Superior temporal gyrus (tissue), 1 donor: Measurements from ENCODE around the gene TUSC7.

Experiments used
- DNase-seq: peaks from one replicate; pipeline ENCODE4 v3.0.0-alpha.2; 2016; ENCODE audit errors: extremely low spot score

Gene TUSC7

DNA sequence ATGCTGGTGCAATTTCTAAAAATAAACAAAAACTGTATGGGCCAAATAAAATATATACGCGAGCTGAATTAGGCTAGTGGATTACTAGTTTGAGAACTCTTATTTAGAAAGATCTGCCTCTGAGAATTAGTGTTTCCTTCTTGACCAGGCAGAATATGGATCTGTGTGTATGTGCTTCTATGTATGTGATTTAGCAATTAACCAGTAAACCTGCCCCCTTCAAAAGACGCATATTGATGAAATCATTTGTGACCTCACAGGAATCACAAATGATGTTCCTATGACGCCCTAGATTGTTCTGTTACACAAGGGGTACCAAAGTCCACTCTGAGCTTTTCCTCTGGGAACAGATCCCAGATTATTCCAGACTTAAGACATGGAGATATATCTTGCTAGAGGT lies at the start of gene TUSC7:
TSS of gene TUSC7 (plus strand) at position 301 of the 400 bp plus-strand sequence.
- DNase-seq: no peak

DNA sequence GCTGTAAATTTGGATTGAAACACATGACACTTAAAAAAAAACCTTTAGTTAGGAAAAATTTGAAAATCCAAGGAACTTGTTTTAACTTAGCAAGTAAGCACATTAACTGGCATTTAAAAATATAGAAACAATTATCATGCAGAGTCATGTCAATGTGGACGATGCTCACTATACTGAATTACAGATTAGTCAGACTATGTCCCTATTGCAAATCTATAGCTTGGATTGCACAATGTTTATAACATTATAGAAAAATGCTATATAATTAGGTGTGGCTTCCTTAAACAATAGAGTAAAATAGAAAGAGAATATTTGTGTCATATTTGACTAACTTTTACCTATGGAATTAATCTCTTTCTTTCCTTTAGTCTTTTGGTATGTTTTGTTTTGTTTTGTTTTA lies 48.4 kb upstream of the TUSC7 start:
- DNase-seq: no peak

DNA sequence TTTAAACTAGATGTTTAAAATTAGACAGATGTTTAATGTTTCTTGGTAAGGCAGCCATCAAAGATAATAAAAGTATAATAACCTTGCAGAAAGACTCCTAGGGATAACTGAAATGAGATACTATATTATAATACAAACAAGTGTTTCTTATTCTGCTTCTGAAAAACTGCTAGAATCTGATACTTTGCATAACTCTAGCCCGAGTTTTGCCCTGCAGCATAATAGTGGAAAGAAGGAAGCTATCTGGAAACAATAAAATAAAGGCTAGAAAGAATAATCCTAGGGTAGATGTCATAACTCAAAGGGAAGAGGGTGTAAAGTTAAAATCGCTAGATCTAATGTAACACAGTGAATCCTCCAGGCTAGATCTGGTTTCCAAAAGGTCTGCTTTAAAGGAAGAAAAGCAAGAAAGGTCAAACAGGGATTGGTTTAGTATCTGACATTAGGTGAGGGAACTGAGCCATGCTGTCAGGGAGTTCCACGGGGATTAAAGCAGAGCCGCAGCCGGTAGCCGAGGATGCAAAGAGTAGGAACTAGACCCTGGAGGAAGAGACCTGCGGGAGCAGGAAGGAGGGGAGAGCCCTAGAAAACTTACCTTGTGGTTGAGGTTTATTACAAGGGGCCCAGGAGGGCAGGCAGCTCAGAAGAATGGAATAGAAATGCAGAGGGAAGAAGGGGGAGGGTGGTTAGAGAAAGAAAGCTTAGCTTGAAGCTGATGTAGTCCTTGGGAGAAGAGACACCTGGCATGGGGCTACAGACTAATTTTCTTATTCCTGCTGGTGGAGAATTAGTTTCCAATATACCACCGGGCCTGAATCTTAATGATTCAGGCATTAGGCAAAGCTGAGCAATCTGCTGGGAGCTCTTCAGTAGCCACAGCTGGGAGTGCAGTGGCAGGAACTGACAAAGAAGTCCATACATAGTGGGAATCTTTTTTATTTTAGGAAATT lies 46.1 kb upstream of the TUSC7 start:
- no peak for DNase-seq

DNA sequence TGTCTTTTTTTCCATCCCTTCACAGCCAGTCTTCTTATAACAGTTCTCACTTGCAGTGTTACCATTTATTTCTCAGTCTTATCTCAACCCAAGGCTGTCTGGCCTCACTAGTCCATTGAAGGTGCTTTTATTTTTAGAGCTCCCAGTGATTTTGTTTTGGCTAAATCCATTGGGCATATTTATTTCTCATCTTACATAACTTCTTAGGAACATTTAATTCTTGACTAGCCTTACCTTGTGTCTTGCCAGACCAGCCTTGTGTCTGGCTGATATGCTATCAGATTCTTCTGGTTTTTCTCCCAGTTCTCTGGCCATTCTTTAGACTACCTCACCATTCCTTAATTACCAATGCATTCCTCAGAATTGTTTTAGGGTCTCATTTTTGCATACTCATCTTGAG lies 42.3 kb upstream of the TUSC7 start:
- DNase-seq: no peak

DNA sequence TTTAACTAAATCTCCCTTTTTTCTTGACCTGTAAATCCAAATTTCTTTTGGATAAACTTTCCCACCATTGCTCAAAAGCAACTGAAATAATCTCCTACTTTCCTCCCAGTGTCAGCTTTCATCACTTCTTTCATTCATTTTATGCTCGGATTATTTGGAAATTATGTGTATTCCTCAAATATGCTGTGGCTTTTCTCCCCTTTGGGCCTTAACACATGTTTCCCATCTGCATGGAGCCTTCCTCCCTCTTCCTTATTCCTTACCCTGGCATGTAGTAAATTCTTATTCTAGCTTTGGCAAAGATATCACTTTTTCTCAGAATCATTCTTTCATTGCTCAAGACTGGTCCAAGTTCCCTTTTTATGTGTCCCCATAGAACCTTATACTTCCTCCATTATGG lies 41.8 kb upstream of the TUSC7 start:
- no peak for DNase-seq

DNA sequence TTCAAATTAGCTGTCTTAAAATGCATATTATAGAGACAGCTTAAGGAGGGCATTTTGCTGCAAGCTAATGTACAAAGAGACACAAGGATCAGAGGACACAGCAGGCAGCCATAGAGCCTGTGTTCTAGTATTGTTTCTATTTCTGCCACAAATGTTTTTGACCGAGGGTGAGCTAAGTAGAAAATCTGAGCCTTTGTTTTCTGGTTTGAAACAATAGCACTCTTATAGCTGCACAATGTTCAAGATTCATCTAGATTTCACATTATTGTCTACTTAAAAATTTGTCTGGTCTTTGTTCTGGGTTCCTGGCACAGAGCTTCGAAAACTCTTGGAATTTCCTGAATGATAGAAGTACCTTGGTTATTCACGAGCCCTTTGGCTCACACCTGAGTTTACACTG lies 40.0 kb upstream of the TUSC7 start:
- peak; percentile 67 for DNase-seq

DNA sequence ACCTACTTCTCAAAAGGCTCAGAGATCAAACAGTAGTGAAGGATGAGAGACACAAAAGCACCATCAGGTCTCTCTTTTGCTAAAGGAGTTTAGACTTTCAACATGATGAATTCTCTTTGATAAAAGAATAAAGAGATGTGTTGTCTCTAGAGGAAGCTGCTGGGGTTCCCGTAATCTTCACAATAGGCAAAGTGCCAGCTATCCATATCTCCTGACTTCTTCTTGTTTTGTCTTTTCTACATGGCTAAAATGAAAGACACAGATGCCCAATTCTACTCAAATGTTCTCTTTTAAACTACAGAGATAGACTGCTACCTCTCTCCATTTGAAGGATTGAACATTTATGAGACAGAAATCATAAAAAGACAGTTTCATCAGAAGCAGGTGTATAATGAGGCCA lies 38.4 kb upstream of the TUSC7 start:
- peak; percentile 38 for DNase-seq

DNA sequence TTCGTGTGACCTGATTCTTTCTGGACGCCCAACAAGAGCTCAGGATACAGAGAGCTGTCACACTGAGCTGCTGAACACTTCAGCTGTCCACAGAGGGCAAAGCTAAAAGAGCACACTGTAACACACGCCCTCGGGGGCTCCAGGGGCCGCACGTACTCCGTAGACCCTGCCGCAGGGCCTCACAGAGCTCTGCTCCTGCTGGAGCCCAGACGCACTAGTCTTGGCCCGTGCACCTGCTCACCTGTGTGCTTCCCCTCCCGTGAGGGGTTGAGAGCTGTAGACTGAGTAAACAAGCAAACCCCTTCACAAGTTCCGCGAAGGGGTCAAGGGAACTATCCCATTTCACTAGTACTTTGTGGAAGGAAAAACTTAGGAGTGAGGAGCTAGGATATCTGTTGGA lies 30.7 kb upstream of the TUSC7 start:
- DNase-seq: no peak

DNA sequence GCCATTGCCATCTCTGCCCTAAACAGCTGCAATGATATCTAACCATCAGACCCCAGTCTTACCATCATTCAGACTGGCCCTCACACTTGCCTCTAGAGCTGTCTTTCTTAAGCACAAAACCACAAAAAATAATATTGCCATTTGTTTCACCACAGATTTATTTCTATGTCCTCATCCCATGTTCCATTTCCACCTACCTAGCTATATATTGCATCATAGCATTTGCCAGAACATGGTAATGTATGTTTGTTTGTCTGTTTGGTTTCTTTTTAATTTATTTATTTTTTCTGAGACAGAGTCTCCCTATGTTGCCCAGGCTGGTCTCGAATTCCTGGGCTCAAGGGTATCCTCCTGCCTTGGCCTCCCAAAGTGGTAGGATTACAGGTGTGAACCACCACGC lies 18.5 kb upstream of the TUSC7 start:
- DNase-seq: no peak

DNA sequence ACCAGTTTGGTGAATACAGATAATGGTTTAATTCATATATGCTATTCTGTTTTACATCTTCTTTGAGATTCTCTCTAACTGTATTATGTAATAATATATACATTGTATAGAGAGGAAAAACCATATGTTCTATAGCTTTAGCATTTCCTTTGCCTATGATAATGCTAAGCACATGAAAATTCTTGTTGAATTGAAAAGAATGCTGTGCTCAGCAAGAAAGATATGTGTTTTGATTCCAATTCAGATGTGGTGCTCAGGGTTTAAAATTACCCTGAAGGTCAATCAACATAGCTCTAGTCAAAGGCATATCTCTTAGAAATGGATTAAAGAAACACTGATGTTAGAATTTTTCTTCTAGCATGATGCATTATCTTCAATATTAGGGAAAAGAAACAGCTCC lies 8.5 kb upstream of the TUSC7 start:
- no peak for DNase-seq

DNA sequence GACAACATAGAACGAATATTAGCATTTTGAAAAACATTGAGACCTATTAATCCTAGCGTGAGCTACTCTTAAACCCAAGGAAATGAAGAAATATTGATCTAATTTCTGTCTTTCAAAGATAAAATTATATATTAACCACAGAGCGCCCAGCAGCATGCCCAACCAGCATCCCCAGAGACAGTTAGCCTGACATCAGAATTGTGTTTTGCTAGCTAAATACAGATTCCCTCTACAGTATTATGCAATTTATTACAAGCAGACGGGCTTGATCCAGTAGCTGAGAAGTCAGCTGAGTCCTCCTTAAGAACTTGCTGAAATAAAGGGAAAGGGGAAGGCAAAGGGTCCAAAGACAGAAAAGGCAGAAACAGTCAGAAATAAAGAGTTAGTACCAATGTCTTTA lies 7.2 kb upstream of the TUSC7 start:
- no peak for DNase-seq

DNA sequence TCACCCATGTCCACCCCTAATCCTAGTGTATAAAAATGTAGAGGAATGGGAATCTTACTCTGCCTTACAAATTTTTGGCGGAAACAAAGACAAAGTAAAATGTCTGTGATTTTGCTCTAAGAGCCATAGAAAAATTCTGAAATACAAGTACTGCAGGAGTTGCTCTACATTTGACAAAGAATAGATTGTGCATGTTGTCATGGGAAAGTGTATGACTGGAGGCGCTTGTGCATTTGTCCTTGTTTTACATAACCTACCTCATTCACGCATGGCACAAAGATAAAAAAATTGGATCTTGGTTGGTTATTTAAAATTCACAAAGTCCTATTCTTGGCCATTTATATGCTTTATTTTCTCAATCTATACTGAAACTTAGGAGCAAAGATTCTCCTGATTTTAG lies 2.0 kb upstream of the TUSC7 start:
- DNase-seq: no peak

DNA sequence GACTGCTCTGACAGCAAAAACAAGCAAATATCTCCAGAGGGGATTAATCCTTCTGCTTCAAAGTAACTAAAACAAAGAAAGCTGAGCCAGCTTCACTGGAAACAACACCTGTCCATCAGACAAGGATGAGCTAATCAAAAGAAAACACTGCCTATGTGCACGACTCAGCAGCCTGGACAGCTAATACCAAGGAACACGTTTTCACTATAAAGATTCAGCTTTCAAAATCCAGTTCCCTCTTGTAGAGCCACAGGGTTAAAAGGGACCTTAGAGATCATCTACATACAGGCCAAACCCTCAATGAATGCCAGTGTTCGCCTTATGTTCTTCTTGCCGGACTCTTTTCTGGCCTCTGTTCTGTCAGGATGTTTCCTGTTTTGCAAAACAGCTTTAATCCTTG lies 6.9 kb downstream of the TUSC7 start:
- DNase-seq: no peak

DNA sequence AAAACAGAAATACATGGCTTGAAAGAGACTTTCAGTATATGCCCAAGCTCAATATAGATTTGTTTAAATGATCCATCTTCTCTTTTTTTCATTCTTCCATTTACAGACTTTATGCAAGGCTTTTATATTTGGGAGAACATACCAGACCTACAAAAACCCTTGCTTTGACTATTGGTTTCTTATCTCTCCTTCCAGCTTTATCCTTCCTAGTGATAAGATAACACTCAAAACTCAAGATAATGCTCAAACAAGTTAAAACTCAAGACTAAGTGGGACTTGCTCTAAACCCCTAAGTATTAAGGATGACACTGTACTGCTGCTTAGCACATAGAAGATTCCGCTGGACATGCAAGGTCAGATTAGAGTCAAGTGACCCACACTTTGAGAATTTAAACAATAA lies 8.0 kb downstream of the TUSC7 start:
- DNase-seq: no peak

DNA sequence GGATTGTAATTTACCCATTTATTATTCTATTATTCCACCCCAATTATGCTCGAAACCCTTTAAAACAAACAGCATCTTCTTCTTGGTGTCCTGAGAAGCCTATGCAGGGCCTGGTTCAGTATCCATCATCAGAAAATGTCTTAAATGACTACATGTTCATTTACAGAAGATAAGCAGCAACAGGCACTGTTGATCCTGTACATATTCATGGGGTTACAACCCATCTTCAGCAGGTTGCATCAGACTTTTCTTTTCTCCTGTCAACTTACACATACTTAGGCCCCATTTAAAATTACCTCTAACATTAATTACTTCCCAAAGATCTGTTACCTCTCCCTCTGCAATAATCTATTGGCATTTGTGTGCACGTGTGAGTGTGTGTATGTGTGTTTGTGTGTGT lies 18.9 kb downstream of the TUSC7 start:
- no peak for DNase-seq

DNA sequence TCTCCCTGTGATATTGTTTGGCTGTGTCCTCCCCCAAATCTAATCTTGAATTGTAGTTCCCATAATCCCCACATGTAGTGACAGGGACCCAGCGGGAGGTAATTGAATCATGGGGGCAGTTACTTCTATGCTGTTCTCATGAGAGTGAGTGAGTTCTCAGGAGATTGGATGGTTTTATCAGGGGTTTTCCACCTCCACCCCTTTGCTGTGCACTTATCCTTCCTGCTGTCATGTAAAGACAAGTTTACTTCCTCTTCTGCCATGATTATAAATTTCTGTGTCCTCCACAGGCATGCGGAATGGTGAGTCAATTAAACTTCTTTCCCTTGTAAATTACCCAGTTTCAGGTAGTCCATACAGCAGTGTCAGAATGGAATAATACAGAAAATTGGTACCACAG lies 24.7 kb downstream of the TUSC7 start:
- no peak for DNase-seq

DNA sequence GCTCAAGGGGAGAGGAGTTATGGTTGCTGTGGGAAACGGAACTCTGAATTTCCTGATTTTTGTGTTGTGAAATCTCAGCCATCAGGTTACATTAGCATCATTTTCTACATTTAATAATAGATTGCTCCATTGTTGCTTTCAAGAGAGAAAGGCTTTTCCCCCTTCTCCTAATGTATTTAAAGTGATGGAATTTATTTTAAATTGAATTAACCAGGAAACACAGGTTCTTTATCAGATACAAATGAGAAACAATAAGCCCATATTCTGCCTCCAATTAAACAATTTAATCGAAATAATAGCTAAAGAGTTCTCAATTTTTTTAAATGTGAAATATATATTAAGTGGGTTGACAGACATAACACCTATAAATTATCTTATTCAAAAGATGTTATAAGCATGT lies 30.1 kb downstream of the TUSC7 start:
- no peak for DNase-seq

DNA sequence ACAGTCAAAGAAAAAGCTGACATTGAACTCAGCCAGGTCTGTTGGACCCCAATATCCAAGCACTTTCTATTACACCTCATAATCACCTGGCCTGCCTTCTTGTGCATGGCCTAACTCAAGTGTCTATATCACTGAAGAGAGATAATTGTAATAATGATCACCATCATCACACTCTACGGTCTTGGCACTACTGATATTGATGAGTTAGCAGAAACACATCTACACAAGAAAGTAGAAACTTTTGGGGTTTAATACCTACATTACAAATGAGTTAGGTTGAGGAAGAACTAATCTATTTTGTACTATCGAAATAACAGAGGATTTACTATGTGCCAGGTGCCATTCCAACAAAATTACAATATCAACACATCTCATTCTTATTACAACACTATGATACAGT lies 30.7 kb downstream of the TUSC7 start:
- no peak for DNase-seq

DNA sequence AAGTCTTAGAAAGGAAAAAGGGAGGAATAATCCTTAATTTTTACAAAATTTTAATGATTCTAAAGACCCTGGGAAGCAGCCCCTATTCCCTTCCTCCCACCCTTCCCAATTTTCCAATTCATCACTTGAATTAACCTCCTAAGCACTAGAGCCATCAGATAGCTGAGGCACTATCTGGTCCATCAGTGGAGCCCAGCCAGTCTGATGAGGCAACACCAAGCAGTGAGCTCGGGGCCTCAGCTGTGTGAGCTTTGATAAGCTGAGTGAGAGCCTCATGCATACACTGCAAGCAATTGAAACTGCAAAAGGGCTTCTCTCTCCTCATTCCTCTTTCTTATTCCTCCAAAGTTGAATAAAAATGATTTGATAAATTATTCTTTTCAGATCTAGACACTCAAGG lies 31.9 kb downstream of the TUSC7 start:
- DNase-seq: peak; percentile 44

DNA sequence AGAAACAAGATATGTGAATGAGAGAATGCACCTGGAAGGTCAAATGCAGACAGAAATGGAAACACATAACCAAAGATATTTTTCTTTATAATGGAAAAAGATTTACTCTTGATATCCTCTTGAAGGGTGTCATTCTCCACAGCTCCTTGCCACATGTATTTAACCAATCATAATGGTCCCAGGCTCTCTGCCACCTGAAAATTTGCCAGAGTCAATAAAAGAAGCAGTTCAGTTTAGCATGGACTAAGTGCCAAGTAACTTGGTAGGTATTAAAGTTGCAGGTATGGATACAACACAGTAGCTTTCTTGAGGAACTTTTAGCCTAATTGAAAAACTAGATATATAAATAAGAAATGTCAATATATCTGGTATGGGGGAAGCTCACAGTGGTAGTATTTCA lies 33.5 kb downstream of the TUSC7 start:
- DNase-seq: no peak

DNA sequence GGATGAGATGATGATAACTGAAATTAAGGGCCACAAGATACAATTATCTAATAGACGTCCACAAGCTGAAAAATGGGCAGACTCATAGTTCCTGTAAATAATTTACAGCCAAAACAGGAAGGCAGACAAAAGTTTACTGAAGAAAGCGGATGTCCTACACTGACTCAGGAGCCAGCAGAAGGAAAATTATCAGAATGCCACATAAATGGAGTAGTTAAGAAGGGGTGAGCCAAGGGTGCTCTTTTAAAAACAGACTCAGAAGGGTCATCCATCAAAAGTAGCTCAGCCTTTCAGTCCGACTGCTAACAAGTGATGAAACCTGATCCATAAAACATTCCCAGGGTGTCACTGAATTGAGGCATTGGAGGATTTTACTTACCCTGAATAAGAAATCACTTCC lies 39.8 kb downstream of the TUSC7 start:
- DNase-seq: no peak

DNA sequence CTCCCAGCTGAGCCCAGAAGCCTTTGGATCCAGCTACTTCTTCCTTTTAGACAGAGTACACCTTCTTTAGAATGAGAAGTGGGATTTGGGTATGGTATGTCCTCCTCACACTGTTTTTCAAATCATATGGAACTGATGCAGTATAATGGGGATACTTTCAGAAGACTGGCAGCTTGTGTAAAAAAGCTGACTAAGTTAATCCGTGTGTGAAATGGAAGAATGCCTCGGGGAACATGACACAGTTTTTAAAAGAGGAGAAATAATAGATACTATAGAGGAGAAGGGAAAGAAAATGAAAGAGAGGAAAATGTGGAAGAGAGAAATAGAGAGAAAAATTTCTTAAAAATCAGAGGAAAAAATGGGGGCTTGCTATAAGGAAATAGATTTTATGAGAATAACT lies 47.7 kb downstream of the TUSC7 start:
- no peak for DNase-seq

DNA sequence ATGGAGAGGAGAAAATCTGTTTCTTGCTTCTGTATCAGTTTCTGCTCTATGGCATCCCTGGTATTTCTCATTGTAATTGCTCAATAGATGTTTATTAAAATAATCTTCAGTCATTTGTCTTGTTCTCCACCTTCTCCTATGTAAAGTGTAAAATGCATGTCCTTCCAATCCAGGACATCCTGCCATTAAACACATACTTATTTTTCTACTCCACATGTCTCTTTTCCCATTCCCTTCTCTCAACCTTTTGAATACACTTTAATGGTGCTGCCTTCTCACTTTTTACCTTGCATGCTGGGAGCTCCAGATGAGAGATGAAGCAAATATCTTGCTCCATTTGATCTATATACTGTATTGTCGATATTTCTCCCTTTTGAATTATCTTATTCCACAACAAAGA lies 49.7 kb downstream of the TUSC7 start:
- DNase-seq: no peak
